Ramos (cell line): ENCODE data around the gene LPP.

ENCODE experiments used
- in situ Hi-C: fragments of 300-500 bp; cut with MboI; formaldehyde crosslinking; loops from one replicate; pipeline ENCODE4 v1.14.3; 2022; ENCODE audit warnings: low sequenced_read_pairs; ENCODE audit not compliant: unreplicated experiment

LPP gene

DNA sequence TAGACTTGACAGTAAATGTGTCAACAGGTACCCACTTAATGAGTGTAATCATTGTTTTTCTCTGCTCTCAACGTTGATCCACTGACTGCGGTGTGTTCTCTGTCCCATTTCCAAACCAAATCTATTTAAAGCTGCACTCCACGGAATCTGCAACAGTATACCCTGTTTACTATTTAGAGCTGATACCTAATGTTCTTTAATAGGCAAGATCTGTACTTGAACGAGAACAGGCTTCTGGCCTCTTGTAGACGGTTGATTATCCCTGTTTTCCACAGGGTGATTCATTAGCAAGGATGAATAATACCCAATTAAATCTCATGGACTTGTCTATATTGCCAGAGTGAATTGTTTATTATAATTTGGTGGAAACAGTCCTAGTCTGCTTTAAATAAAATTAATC is 189.9 kb downstream of the LPP start:
- in situ Hi-C loops = no loop called here

DNA sequence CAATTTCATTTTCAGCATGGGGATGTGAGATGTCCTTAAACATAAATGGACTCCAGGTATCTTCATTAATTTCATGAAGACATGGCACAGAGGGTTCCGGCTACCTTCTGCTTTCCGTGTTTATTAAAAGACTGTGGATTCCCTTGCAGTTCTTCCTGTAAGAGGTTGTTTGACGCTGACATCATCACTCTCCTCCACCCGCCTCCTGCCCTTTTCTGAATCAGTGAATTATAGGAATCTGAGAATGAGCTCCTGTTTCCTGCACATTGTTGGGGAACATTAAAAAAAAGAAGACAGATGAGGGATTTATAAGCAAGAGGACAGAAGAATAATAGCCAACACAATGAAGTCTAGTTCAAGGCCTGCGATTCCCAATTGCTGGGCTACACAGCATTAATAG is 191.3 kb downstream of the LPP start:
- in situ Hi-C loops = no loop called here

- in situ Hi-C loops = no loop called here
These were observed 194.7 kb downstream of the LPP start for GRCh38 chr3:188348435-188349244.

GRCh38 chr3:188349351-188349901 is 195.5 kb downstream of the LPP start:
- in situ Hi-C loops = no loop called here

DNA sequence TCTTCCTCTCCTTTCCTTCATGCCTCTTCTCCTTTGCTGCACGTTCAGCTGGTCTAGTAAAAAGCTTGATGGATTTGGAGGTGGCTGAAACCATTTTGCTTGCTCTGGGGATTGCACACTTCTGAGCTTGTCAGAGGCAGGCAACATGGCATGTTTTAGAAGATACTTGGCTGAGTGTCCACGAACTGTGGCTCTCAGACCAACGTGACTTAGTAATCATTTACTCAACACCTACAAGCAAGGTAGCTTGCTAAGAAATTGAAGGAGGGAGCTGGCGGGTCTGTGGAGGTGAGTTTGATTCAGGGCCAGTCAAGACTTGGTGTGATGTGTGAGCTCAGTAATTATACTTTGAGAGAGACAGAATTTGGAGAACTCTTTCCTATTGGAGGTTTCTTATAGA is 196.0 kb downstream of the LPP start:
- in situ Hi-C loops = no loop called here

DNA sequence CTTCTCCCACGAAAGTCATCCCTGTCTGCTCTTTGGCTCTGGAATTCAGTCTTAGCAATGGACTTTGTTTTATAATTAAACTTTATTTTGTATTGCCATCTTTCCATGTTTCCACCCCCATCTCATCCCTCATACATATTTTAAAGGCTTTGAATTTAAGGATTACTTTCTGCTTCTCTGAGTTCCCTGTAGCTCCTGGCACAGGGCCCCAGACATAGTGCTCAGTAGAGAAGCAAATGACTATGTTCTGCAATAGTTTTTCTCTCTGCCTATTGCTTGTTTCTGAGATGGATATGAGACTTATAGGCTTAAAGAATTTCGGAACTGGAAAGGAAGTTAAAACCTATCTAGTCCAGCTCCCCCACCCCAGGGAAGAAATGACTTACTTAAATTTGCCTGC is 197.0 kb downstream of the LPP start:
- in situ Hi-C loops = no loop called here

GRCh38 chr3:188351648-188352047 is 197.7 kb downstream of the LPP start:
- in situ Hi-C loops = no loop called here

GRCh38 chr3:188352196-188352927 is 198.4 kb downstream of the LPP start:
- in situ Hi-C loops = no loop called here

DNA sequence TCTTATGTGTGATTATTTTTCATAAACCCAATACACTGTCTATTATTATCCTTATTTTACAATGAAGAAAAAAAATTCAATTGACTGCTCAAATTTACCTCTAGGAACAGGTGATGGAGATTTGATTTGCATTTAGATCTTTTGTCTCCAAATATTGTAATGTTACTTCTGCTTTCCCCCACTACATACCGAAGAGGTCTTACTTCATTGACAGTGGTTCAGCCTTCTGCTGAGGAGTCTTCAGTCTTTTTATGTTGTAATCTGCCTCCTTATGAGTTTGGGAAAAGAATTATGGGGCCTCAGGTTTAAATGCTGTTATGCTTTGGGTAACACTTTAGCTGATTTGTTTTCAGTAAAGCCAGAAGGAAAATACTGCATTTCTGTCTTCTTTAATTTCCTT is 199.5 kb downstream of the LPP start:
- in situ Hi-C loops = no loop called here

- in situ Hi-C loops = no loop called here
These were observed 205.0 kb downstream of the LPP start for GRCh38 chr3:188358787-188359493.

- in situ Hi-C loops = no loop called here
These were observed 206.5 kb downstream of the LPP start for GRCh38 chr3:188360364-188360881.

DNA sequence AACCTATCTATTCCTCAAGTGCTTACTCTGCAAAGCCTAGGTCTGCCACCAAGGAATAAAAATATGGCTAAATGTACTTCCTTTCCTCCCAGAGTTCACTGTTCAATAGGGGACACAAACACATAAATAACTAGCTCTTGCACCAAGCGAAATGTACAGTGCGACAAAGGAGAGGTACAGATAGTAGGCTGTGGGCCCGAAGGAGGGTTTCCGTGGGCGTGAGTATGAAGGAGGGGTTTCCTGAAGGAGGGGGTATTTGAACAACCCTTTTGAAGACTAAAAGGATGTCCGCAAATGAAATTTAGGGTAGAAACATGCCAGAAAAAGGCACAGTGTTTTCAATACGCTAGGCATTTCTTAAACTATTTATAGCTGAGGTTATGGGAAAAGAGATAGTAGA is 207.9 kb downstream of the LPP start:
- in situ Hi-C loops = no loop called here

- in situ Hi-C loops = no loop called here
These were observed 208.5 kb downstream of the LPP start for GRCh38 chr3:188362405-188362831.

GRCh38 chr3:188365184-188365583 is 211.2 kb downstream of the LPP start:
- in situ Hi-C loops = no loop called here

GRCh38 chr3:188365988-188366698 is 212.2 kb downstream of the LPP start:
- in situ Hi-C loops = no loop called here

GRCh38 chr3:188367678-188368077 is 213.7 kb downstream of the LPP start:
- in situ Hi-C loops = no loop called here

DNA sequence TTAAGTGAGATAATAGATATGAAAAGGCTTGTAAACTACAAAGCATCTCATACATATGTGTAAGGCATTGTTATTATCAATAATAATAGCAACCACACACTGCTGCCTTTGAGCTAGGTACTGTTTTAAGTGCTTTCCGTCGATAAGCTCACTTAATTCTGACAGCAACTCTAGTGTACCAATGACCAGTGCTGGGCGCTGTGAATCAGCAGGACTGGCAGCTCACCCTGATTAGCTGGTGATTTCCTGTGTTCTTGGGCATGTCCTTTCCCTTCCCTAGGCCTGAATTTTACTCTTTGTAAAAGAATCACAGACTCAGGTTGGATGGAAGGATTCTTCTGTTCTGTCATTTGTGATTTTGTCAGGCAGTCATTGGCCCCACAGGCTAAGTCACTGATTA is 215.6 kb downstream of the LPP start:
- in situ Hi-C loops = no loop called here

DNA sequence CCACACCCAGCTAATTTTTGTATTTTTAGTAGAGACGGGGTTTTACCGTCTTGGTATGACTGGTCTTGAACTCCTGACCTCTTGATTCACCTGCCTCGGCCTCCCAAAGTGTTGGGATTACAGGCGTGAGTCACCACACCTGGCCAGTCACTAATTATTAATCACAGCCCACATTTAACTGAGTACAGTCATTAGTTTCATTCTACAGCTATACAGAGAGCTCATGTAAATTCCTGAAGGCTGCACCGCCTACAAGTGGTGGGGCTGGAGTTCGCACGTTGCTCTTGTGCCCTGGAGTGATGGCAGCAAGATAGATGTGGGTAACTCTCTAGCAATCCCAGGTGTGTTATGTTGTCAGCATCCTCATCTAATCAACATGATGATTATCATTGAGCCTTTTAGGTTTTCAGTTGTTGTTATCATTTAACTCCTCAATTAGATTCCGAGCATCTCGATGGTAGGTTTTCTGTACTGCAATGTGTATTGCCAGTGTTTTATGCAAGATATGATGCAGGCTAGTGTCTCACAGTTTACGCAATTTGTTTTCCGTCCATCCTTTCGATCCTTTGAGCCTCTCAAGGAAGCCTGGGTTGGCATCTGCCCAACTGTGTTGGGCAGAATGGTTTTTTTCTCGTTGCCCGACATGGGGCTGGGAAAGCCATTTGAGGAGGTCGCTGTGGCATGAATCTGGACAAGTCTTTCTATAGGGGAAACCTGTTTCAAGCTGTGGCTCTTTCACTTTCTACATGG is 216.3 kb downstream of the LPP start:
- in situ Hi-C loops = no loop called here

GRCh38 chr3:188378786-188379185 is 224.8 kb downstream of the LPP start:
- in situ Hi-C loops = no loop called here
